DND-41 (cell line): ENCODE results near the gene TRIM15.

ENCODE experiments used
- ATAC-seq: fragments of 200-7000 bp; cut with Tn5 transposase; 3 replicates; pipeline ENCODE4 v1.9.1; 2021; ENCODE audit warnings: low read depth; ENCODE audit not compliant: insufficient read depth
- DNase-seq: peaks from one replicate; pipeline ENCODE4 v3.0.0-alpha.2; 2020
- H2AFZ ChIP-seq: 2 replicates; pipeline ENCODE4 v1.6.0; 2012; ENCODE audit warnings: low read depth, low read length
- H3K27ac ChIP-seq: 2 replicates; pipeline ENCODE4 v1.5.1; 2012; ENCODE audit warnings: low read length, inconsistent platforms
- H3K27me3 ChIP-seq: fragments of 200-600 bp; sonication (generic); 2 replicates; pipeline ENCODE4 v1.6.0; 2012; ENCODE audit warnings: low read length, mild to moderate bottlenecking, inconsistent platforms; ENCODE audit not compliant: insufficient read depth, poor library complexity
- H3K36me3 ChIP-seq: 2 replicates; pipeline ENCODE4 v1.5.1; 2012; ENCODE audit warnings: low read length, inconsistent platforms; ENCODE audit not compliant: insufficient read depth
- H3K4me1 ChIP-seq: 2 replicates; pipeline ENCODE4 v1.5.1; 2012; ENCODE audit warnings: mild to moderate bottlenecking, low read length; ENCODE audit not compliant: insufficient read depth
- H3K4me2 ChIP-seq: 2 replicates; pipeline ENCODE4 v1.6.0; 2012; ENCODE audit warnings: mild to moderate bottlenecking, moderate library complexity, low read length, inconsistent platforms; ENCODE audit not compliant: insufficient read depth
- H3K4me3 ChIP-seq, 2 experiments: fragments of 200-600 bp in 1 of 2; shearing (Covaris generic) in 1 of 2; 2 replicates each; pipeline ENCODE4 v1.5.1; 2012 to 2016; ENCODE audit warnings: inconsistent platforms in 2 of 2, low read length in 2 of 2, mild to moderate bottlenecking in 2 of 2, low read depth in 1 of 2, moderate library complexity in 1 of 2
- H3K79me2 ChIP-seq: 2 replicates; pipeline ENCODE4 v1.6.0; 2012; ENCODE audit warnings: low read length, inconsistent platforms; ENCODE audit not compliant: insufficient read depth
- H3K9ac ChIP-seq: 2 replicates; pipeline ENCODE4 v1.6.0; 2012; ENCODE audit warnings: low read depth, mild to moderate bottlenecking, inconsistent platforms, low read length, moderate library complexity
- H3K9me3 ChIP-seq: 2 replicates; pipeline ENCODE4 v1.5.1; 2012; ENCODE audit warnings: low read length, moderate library complexity, mild to moderate bottlenecking, inconsistent platforms; ENCODE audit not compliant: insufficient read depth, severe bottlenecking
- H4K20me1 ChIP-seq: 2 replicates; pipeline ENCODE4 v1.6.0; 2012; ENCODE audit warnings: low read length; ENCODE audit not compliant: insufficient read depth
- EZH2 ChIP-seq: IDR thresholded peaks from 3 replicates; pipeline ENCODE4 v1.6.1; 2012; ENCODE audit warnings: borderline replicate concordance, low read depth, mild to moderate bottlenecking, moderate library complexity, low read length, inconsistent platforms; ENCODE audit not compliant: severe bottlenecking
- TF ChIP-seq, protein P1 (sequence below): IDR thresholded peaks from 2 replicates; pipeline ENCODE4 v1.5.1; 2012; ENCODE audit warnings: borderline replicate concordance, low read length, moderate library complexity, mild to moderate bottlenecking; ENCODE audit not compliant: poor library complexity, severe bottlenecking; ENCODE audit errors: extremely low read depth

Gene TRIM15

DNA sequence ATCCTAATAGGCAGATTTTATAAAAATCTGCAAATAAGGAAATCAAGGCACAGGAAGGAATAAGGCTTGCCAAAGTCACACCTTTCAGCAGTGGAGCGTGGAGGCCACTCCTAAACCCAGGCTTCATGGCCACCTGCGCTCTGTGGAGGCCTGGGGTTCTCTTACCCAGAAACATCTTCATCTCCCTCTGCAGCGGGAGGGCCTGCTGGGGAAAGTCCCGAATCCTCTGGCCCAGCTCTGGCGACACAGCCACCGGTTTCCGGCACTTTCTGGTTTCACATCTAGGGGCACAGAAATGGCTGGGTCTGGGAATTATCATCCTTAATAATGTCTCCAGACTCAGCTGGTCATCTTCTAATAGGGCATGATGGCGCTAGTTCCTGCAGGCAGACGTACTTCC, 6.6 kb upstream of the TRIM15 start:
- H3K4me3 ChIP-seq, result no peak overlapping the region
- H2AFZ ChIP-seq, result no peak overlapping the region
- H3K36me3 ChIP-seq, result no peaks in the 10 kb centered on the region
- no peak overlapping the region for H3K27ac ChIP-seq
- no peak overlapping the region for H3K4me2 ChIP-seq
- H3K79me2 ChIP-seq, result no peaks in the 10 kb centered on the region
- H3K4me1 ChIP-seq, result no peaks in the 10 kb centered on the region
- no peak for DNase-seq
- no peak overlapping the region for H3K9ac ChIP-seq
- H4K20me1 ChIP-seq, result peaks cover 2% of the 10 kb centered on the region; the same call in 1 of the 2 replicates
- H3K27me3 ChIP-seq, result peaks cover 23% of the 10 kb centered on the region
- H3K9me3 ChIP-seq, result no peaks in the 10 kb centered on the region
- ATAC-seq, result no peak
- no peak for TF ChIP-seq EZH2
- TF ChIP-seq, protein P1, sequence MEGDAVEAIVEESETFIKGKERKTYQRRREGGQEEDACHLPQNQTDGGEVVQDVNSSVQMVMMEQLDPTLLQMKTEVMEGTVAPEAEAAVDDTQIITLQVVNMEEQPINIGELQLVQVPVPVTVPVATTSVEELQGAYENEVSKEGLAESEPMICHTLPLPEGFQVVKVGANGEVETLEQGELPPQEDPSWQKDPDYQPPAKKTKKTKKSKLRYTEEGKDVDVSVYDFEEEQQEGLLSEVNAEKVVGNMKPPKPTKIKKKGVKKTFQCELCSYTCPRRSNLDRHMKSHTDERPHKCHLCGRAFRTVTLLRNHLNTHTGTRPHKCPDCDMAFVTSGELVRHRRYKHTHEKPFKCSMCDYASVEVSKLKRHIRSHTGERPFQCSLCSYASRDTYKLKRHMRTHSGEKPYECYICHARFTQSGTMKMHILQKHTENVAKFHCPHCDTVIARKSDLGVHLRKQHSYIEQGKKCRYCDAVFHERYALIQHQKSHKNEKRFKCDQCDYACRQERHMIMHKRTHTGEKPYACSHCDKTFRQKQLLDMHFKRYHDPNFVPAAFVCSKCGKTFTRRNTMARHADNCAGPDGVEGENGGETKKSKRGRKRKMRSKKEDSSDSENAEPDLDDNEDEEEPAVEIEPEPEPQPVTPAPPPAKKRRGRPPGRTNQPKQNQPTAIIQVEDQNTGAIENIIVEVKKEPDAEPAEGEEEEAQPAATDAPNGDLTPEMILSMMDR, result no peak

- Histone ChIP-seq H3K79me2 (no peaks in the 10 kb centered on the region), H2AFZ (no peak overlapping the region), H3K36me3 (no peaks in the 10 kb centered on the region), H3K4me1 (no peaks in the 10 kb centered on the region), H3K4me2 (no peak overlapping the region), H4K20me1 (peaks cover 2% of the 10 kb centered on the region; the same call in 1 of the 2 replicates), H3K27me3 (peaks cover 20% of the 10 kb centered on the region), H3K27ac (no peak overlapping the region), H3K9me3 (no peaks in the 10 kb centered on the region), H3K4me3 (no peak overlapping the region), H3K9ac (no peak overlapping the region)
- ATAC-seq (no peak), DNase-seq (no peak)
- TF ChIP-seq EZH2, result no peak
- TF ChIP-seq, protein P1, result no peak
Observed at GRCh38 chr6:30157581-30157980, 5.8 kb upstream of the TRIM15 start.

- no peaks in the 10 kb centered on the region for H3K79me2 ChIP-seq
- H3K9ac ChIP-seq, result no peak overlapping the region
- no peak overlapping the region for H3K4me3 ChIP-seq
- H3K4me2 ChIP-seq, result no peak overlapping the region
- no peak overlapping the region for H3K27ac ChIP-seq
- H4K20me1 ChIP-seq, result peaks cover 2% of the 10 kb centered on the region
- peaks cover 2% of the 10 kb centered on the region for H3K4me1 ChIP-seq
- no peak overlapping the region for H2AFZ ChIP-seq
- H3K27me3 ChIP-seq, result peaks cover 17% of the 10 kb centered on the region
- no peak for TF ChIP-seq EZH2
- TF ChIP-seq, protein P1, result no peak
- H3K36me3 ChIP-seq, result no peaks in the 10 kb centered on the region
- DNase-seq, result no peak
- no peak for ATAC-seq
- H3K9me3 ChIP-seq, result no peaks in the 10 kb centered on the region
Observed at GRCh38 chr6:30157999-30158398, 5.3 kb upstream of the TRIM15 start.
